C4-2B (cell line): Measurements from ENCODE around the gene LGR6.

ENCODE experiments used
- H3K27ac ChIP-seq: fragments of 450-650 bp; 2 replicates; pipeline ENCODE4 v1.5.1; 2017
- ZFX ChIP-seq: fragments of 450-650 bp; IDR thresholded peaks from 2 replicates; pipeline ENCODE4 v1.6.1; 2017
- TF ChIP-seq, protein P1 (sequence below): fragments of 450-650 bp; conservative IDR thresholded peaks from 2 replicates; pipeline ENCODE4 v1.5.1; 2017; ENCODE audit warnings: mild to moderate bottlenecking

LGR6 gene

DNA sequence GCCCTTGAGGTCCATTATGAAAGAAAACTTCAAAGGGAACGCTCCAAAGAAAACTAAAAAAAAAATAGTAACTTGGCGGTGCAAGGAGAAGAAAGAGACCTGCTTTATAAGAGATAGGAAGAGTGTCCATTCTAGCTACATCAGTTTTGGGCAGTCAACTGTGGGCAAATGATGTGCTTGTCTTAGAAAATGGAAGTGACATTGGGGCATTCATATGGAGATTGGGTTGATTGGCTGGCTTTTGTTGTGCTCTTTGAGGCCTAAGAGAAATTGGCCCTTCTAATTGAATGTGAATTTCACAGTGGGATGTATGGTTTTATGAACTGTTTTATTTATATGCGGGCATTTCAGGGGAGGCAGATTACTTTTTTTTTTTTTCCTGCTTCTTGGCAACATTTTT lies 168.1 kb downstream of the LGR6 start:
- H3K27ac ChIP-seq: no peak overlapping the region
- no peak for TF ChIP-seq ZFX
- TF ChIP-seq, protein P1, sequence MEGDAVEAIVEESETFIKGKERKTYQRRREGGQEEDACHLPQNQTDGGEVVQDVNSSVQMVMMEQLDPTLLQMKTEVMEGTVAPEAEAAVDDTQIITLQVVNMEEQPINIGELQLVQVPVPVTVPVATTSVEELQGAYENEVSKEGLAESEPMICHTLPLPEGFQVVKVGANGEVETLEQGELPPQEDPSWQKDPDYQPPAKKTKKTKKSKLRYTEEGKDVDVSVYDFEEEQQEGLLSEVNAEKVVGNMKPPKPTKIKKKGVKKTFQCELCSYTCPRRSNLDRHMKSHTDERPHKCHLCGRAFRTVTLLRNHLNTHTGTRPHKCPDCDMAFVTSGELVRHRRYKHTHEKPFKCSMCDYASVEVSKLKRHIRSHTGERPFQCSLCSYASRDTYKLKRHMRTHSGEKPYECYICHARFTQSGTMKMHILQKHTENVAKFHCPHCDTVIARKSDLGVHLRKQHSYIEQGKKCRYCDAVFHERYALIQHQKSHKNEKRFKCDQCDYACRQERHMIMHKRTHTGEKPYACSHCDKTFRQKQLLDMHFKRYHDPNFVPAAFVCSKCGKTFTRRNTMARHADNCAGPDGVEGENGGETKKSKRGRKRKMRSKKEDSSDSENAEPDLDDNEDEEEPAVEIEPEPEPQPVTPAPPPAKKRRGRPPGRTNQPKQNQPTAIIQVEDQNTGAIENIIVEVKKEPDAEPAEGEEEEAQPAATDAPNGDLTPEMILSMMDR: no peak

DNA sequence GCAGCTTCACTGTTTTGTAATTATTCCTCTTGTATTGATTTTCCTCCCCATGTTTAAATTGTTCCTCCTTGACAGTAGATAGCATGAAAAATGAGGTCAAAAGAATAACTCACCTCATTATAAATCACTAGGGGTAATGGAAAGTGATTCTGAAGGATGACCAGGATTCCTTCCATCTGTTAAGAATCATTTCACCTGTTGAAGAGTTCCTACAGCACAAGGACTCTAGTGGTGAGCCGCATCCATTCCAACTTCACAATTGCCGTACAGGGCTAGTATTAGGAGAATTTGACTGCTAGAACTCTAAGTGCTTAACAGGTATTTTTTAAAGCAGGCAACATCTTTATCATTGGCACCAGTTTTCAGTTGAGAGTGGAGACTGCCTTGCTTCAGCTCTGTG lies 168.6 kb downstream of the LGR6 start:
- H3K27ac ChIP-seq: no peak overlapping the region
- no peak for TF ChIP-seq ZFX
- TF ChIP-seq, protein P1: no peak

DNA sequence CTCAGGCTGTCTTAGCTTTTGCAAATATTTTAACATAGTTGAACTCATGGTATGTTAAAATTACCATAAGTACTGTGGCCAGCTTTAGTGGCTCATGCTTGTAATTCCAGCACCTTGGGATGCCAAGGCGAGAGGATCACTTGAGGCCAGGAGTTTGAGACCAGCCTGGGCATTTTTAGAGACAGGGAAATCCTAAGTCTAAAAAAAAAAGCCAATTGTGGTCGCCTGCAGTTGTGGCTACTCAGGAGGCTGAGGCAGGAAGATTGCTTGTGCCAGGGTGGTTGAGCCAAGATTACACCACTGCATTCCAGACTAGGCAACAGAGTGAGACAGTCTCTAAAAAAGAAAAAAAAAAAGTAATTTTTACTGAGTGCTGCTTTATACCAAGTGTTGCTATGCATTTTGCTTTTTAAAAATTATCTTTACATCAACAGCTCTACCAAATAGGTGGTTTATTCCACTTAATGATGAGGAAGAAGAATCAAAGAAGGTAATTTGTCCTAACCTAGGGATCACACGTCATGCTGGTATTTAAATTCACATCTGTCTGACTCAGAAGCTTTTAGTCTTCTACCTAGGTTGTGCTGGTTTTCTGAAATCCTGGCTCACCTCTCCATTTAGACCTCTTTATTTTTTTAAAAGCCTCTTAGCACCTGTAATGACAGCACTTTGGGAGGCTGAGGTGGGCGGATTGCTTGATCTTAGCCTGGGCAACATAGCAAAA lies 171.7 kb downstream of the LGR6 start:
- no peak overlapping the region for H3K27ac ChIP-seq
- TF ChIP-seq ZFX: no peak

DNA sequence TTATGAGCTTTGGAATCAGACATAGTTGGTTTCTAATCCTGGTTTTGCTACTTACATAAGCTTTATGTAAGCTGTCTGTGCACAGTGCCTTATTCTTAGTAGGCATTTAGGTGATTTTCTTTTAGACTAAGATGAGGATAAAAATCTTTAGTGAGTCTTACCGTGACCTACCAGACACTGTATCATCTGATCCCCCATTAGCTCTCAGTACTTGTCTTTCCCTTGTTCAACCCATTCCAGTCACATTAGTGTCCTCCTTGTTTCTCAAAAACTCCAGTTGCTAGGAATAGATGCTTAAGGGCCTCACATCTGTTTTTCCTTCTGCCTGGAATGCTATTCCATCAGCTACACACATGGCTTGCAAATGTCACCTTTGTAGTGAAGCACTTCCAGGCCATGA lies 173.7 kb downstream of the LGR6 start:
- no peak for TF ChIP-seq ZFX
- TF ChIP-seq, protein P1: no peak
- H3K27ac ChIP-seq: no peak overlapping the region
